HCT116 (cell line): ENCODE results near the gene SUN5. TPM values are rescaled to one million over a fixed set of nuclear protein-coding genes. Genes with fewer than 3 reads are reported as not detected.

ENCODE experiments used
- ATAC-seq: fragments of 200-7000 bp; cut with Tn5 transposase; 2 replicates; pipeline ENCODE4 v1.9.1; 2020; ENCODE audit warnings: mild to moderate bottlenecking, moderate library complexity
- BruUV-seq: library from RNA; stranded (reverse); fragments of 400-500 nt; replicated peaks from 2 replicates; lab custom pipeline; 2021; lab: Mats Ljungman, UMichigan
- CTCF ChIA-PET: fragments of 300-600 bp; sonication (Branson Sonifier 250); formaldehyde crosslinking; loops from one replicate; lab custom pipeline; 2021; ENCODE audit warnings: antibody characterized with exemption; lab: Charles Lee
- POLR2A ChIA-PET: fragments of 300-600, 350-600 bp; sonication (Branson Sonifier 250); formaldehyde crosslinking; loops from one replicate; lab custom pipeline; 2021; ENCODE audit warnings: antibody characterized with exemption; lab: Charles Lee
- RAD21 ChIA-PET, 2 experiments: fragments of 300-600 bp; sonication (Branson Sonifier 250); formaldehyde crosslinking; loops; one replicate each; lab custom pipeline; 2023; ENCODE audit warnings: low total read pairs in 2 of 2; ENCODE audit not compliant: uncharacterized antibody in 2 of 2, unreplicated experiment in 2 of 2, low non-redundant PET in 1 of 2; lab: Charles Lee
- DNase-seq: peaks from one replicate; pipeline ENCODE4 v3.0.0-alpha.2; 2010; ENCODE audit warnings: low read depth, low spot score
- H2AFZ ChIP-seq: fragments of 200-600 bp; shearing (Covaris generic), sonication (generic); 2 replicates; pipeline ENCODE4 v1.6.1; 2017; ENCODE audit warnings: low read depth, mixed run types, mixed read lengths, antibody characterized with exemption, low read length; ENCODE audit not compliant: poor library complexity, severe bottlenecking
- H3K27ac ChIP-seq: 2 replicates; pipeline ENCODE4 v1.5.1; 2012; ENCODE audit warnings: low read depth, low read length
- H3K27me3 ChIP-seq: fragments of 200-600 bp; sonication (generic); 2 replicates; pipeline ENCODE4 v1.6.1; 2016; ENCODE audit warnings: mixed run types, low read length, mixed read lengths; ENCODE audit not compliant: insufficient read depth
- H3K36me3 ChIP-seq, 2 experiments: fragments of 200-500 bp in 1 of 2; fragments of 200-600 bp in 1 of 2; sonication (Bioruptor generic) in 1 of 2; sonication (generic) in 1 of 2; 2 replicates each; pipeline versions ENCODE4 v1.5.1 to v1.6.1; 2014 to 2016; ENCODE audit warnings: low read length in 2 of 2, inconsistent platforms in 1 of 2, mixed read lengths in 1 of 2, mixed run types in 1 of 2; ENCODE audit not compliant: insufficient read depth in 2 of 2, control insufficient read depth in 1 of 2
- H3K4me1 ChIP-seq, 2 experiments: fragments of 200-600 bp in 1 of 2; sonication (generic) in 1 of 2; 2 replicates each; pipeline versions ENCODE4 v1.5.1 to v1.6.1; 2012 to 2017; ENCODE audit warnings: low read length in 2 of 2, inconsistent platforms in 1 of 2, mild to moderate bottlenecking in 1 of 2, mixed read lengths in 1 of 2, mixed run types in 1 of 2, moderate library complexity in 1 of 2; ENCODE audit not compliant: insufficient read depth in 2 of 2, control insufficient read depth in 1 of 2
- H3K4me2 ChIP-seq: fragments of 200-600 bp; sonication (generic); 2 replicates; pipeline ENCODE4 v1.6.1; 2017; ENCODE audit warnings: mixed run types, low read length, mixed read lengths
- H3K4me3 ChIP-seq, 2 experiments: fragments of 200-600 bp in 1 of 2; sonication (generic) in 1 of 2; replicated peaks in 1 of 2; 2 replicates each; pipeline ENCODE4 v1.5.1; 2011 to 2016; ENCODE audit warnings: low read length in 2 of 2, control low read depth in 1 of 2, low read depth in 1 of 2, mild to moderate bottlenecking in 1 of 2, mixed read lengths in 1 of 2, mixed run types in 1 of 2
- H3K79me2 ChIP-seq: fragments of 200-600 bp; sonication (generic); 2 replicates; pipeline ENCODE4 v1.6.1; 2017; ENCODE audit warnings: mild to moderate bottlenecking, mixed run types, low read length, moderate library complexity, mixed read lengths; ENCODE audit not compliant: insufficient read depth
- H3K9ac ChIP-seq: fragments of 200-600 bp; sonication (generic); 2 replicates; pipeline ENCODE4 v1.6.1; 2016; ENCODE audit warnings: low read length, mixed read lengths
- H3K9me2 ChIP-seq: fragments of 200-600 bp; sonication (generic), shearing (Covaris generic); 2 replicates; pipeline ENCODE4 v1.6.1; 2017; ENCODE audit warnings: mixed run types, mild to moderate bottlenecking, moderate library complexity; ENCODE audit not compliant: insufficient read depth
- H3K9me3 ChIP-seq, 2 experiments: fragments of 200-500 bp in 1 of 2; fragments of 200-600 bp in 1 of 2; sonication (Bioruptor generic) in 1 of 2; sonication (generic) in 1 of 2; 2 replicates each; pipeline ENCODE4 v1.6.1; 2014 to 2017; ENCODE audit warnings: low read length in 2 of 2, mixed read lengths in 2 of 2, inconsistent platforms in 1 of 2, low read depth in 1 of 2, mild to moderate bottlenecking in 1 of 2, mixed run types in 1 of 2, moderate library complexity in 1 of 2; ENCODE audit not compliant: control insufficient read depth in 1 of 2, insufficient read depth in 1 of 2
- H4K20me1 ChIP-seq: fragments of 200-600 bp; sonication (generic), shearing (Covaris generic); 2 replicates; pipeline ENCODE4 v1.6.1; 2017; ENCODE audit warnings: mixed run types, mild to moderate bottlenecking, moderate library complexity; ENCODE audit not compliant: insufficient read depth
- CBX3 ChIP-seq: IDR thresholded peaks from 2 replicates; pipeline ENCODE4 v1.6.1; 2012; ENCODE audit warnings: low read depth
- ELF1 ChIP-seq: IDR thresholded peaks from 2 replicates; pipeline ENCODE4 v1.6.1; 2012; ENCODE audit warnings: low read depth, borderline replicate concordance
- EZH2phosphoT487 ChIP-seq: fragments of 200-600 bp; IDR thresholded peaks from 2 replicates; pipeline ENCODE4 v1.6.1; 2018; ENCODE audit warnings: antibody characterized with exemption, borderline replicate concordance
- FOSL1 ChIP-seq: IDR thresholded peaks from 2 replicates; pipeline ENCODE4 v1.6.1; 2012; ENCODE audit warnings: low read depth
- JUND ChIP-seq: IDR thresholded peaks from 2 replicates; pipeline ENCODE4 v1.6.1; 2012
- RAD21 ChIP-seq: IDR thresholded peaks from 2 replicates; pipeline ENCODE4 v1.6.1; 2012; ENCODE audit warnings: low read depth, mild to moderate bottlenecking
- SP1 ChIP-seq: IDR thresholded peaks from 2 replicates; pipeline ENCODE4 v1.6.1; 2012; ENCODE audit warnings: low read depth
- TCF7L2 ChIP-seq: IDR thresholded peaks from 2 replicates; pipeline ENCODE4 v1.7.0; 2011; ENCODE audit warnings: borderline replicate concordance, inconsistent platforms; ENCODE audit not compliant: insufficient read depth, insufficient read length; ENCODE audit errors: extremely low read depth
- YY1 ChIP-seq: IDR thresholded peaks from 2 replicates; pipeline ENCODE4 v1.6.1; 2011; ENCODE audit warnings: low read length, low read depth, moderate library complexity, mild to moderate bottlenecking; ENCODE audit not compliant: insufficient replicate concordance; ENCODE audit errors: extremely low read depth
- ZFX ChIP-seq: fragments of 450-650 bp; IDR thresholded peaks from 2 replicates; pipeline ENCODE4 v1.6.1; 2017
- ZNF274 ChIP-seq: fragments of 200-500 bp; sonication (Bioruptor generic); IDR thresholded peaks from 2 replicates; pipeline ENCODE4 v1.6.1; 2014; ENCODE audit warnings: mild to moderate bottlenecking, low read depth, low read length, inconsistent platforms
- intact Hi-C: fragments of 100-400 bp; cut with micrococcal nuclease; formaldehyde crosslinking; loops from 2 replicates; pipeline ENCODE4 v1.10.0; 2022
- total RNA-seq: library from RNA; stranded (reverse); gene quantifications from one replicate; pipeline ENCODE4 v1.2.1, GENCODE V29; 2021; ENCODE audit not compliant: unreplicated experiment
- TF ChIP-seq, protein P1 (sequence below): IDR thresholded peaks from 2 replicates; pipeline ENCODE4 v1.6.1; 2011; ENCODE audit warnings: mild to moderate bottlenecking, low read length, moderate library complexity; ENCODE audit not compliant: insufficient replicate concordance; ENCODE audit errors: extremely low read depth
- TF ChIP-seq, protein P2 (sequence below): IDR thresholded peaks from 2 replicates; pipeline ENCODE4 v1.6.1; 2012; ENCODE audit warnings: low read depth
- TF ChIP-seq, protein P3 (sequence below): IDR thresholded peaks from 2 replicates; pipeline ENCODE4 v1.6.1; 2012
- TF ChIP-seq, protein P4 (sequence below), 3 experiments: fragments of 200-600 bp in 1 of 3; sonication (generic) in 1 of 3; IDR thresholded peaks in 2 of 3; conservative IDR thresholded peaks in 1 of 3; 2 replicates each; pipeline ENCODE4 v1.5.1; 2012 to 2017; ENCODE audit warnings: low read depth in 2 of 3, low read length in 2 of 3, antibody characterized with exemption in 1 of 3, borderline replicate concordance in 1 of 3, control low read depth in 1 of 3, mild to moderate bottlenecking in 1 of 3, mixed read lengths in 1 of 3, mixed run types in 1 of 3, moderate library complexity in 1 of 3; ENCODE audit not compliant: insufficient read depth in 1 of 3
- TF ChIP-seq, protein P5 (sequence below): IDR thresholded peaks from 2 replicates; pipeline ENCODE4 v1.6.1; 2012

SUN5 gene
- total RNA-seq, 1 experiment from 2014 or later = not detected

DNA sequence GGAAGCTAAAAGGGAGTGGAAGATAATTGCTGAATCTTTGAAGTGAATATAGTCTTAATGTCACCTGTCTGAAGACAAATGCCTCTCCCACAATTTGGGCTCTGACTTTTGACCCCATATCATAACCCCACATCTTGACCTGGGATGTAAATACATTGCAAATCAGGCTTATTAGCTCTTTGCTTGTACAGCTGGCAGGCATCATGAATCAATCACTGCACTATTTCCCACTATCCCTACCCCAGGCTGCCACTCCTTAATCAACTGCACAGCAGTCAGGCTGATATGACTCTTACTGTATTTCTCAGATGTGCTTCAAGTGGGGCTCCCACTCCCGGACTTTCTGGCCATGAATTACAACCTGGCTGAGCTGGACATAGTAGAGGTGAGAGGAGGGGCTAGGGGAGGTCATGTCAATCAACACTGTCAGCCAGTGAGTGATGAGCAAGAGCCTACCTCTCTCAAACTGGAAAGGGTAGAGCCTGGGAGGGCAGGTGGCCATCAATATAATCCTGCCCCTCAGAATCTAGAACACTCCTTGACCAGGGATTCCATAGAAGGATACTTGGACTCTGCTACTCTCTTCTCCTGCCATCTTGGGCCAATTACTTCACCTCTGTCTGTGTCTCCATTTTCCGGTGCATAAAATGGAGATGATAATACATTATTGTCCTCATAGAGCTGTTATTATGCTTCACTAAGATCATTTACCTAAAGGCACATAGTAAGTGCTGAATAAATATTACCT lies 38.9 kb upstream of the SUN5 start:
- H4K20me1 ChIP-seq = no peaks in the 10 kb centered on the region

More for the DNA sequence above, 38.9 kb upstream of the SUN5 start:
- ChIA-PET POLR2A (no interaction called here), CTCF (no interaction called here), RAD21 (no interaction called here)
- Histone ChIP-seq H3K4me2 (no peak overlapping the region), H3K9me2 (no peaks in the 10 kb centered on the region), H3K4me1 (no peaks in the 10 kb centered on the region), H3K36me3 (no peaks in the 10 kb centered on the region), H3K9me3 (peaks cover 0 to 5% of the 10 kb centered on the region in 2 experiments; a peak in 1 of 4 replicates), H3K79me2 (no peaks in the 10 kb centered on the region), H2AFZ (no peak overlapping the region), H3K27me3 (peaks cover 15% of the 10 kb centered on the region; the same call in 1 of the 2 replicates), H3K27ac (no peak overlapping the region), H3K4me3 (no peak overlapping the region), H3K9ac (no peak overlapping the region)
- DNase-seq = no peak
- ATAC-seq = no peak
- no TSS peak for BruUV-seq
- TF ChIP-seq EZH2phosphoT487 = no peak
- TF ChIP-seq, protein P1, sequence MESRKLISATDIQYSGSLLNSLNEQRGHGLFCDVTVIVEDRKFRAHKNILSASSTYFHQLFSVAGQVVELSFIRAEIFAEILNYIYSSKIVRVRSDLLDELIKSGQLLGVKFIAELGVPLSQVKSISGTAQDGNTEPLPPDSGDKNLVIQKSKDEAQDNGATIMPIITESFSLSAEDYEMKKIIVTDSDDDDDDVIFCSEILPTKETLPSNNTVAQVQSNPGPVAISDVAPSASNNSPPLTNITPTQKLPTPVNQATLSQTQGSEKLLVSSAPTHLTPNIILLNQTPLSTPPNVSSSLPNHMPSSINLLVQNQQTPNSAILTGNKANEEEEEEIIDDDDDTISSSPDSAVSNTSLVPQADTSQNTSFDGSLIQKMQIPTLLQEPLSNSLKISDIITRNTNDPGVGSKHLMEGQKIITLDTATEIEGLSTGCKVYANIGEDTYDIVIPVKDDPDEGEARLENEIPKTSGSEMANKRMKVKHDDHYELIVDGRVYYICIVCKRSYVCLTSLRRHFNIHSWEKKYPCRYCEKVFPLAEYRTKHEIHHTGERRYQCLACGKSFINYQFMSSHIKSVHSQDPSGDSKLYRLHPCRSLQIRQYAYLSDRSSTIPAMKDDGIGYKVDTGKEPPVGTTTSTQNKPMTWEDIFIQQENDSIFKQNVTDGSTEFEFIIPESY = no peak
- TF ChIP-seq, protein P2, sequence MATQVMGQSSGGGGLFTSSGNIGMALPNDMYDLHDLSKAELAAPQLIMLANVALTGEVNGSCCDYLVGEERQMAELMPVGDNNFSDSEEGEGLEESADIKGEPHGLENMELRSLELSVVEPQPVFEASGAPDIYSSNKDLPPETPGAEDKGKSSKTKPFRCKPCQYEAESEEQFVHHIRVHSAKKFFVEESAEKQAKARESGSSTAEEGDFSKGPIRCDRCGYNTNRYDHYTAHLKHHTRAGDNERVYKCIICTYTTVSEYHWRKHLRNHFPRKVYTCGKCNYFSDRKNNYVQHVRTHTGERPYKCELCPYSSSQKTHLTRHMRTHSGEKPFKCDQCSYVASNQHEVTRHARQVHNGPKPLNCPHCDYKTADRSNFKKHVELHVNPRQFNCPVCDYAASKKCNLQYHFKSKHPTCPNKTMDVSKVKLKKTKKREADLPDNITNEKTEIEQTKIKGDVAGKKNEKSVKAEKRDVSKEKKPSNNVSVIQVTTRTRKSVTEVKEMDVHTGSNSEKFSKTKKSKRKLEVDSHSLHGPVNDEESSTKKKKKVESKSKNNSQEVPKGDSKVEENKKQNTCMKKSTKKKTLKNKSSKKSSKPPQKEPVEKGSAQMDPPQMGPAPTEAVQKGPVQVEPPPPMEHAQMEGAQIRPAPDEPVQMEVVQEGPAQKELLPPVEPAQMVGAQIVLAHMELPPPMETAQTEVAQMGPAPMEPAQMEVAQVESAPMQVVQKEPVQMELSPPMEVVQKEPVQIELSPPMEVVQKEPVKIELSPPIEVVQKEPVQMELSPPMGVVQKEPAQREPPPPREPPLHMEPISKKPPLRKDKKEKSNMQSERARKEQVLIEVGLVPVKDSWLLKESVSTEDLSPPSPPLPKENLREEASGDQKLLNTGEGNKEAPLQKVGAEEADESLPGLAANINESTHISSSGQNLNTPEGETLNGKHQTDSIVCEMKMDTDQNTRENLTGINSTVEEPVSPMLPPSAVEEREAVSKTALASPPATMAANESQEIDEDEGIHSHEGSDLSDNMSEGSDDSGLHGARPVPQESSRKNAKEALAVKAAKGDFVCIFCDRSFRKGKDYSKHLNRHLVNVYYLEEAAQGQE = no peak
- TF ChIP-seq FOSL1 = no peak
- TF ChIP-seq RAD21 = no peak
- no peak for TF ChIP-seq ZFX
- TF ChIP-seq YY1 = no peak
- TF ChIP-seq JUND = no peak
- no peak for TF ChIP-seq ZNF274
- no peak for TF ChIP-seq TCF7L2
- no peak for TF ChIP-seq CBX3
- no peak for TF ChIP-seq SP1
- TF ChIP-seq ELF1 = no peak
- TF ChIP-seq, protein P3, sequence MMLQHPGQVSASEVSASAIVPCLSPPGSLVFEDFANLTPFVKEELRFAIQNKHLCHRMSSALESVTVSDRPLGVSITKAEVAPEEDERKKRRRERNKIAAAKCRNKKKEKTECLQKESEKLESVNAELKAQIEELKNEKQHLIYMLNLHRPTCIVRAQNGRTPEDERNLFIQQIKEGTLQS = no peak
- TF ChIP-seq, protein P4, sequence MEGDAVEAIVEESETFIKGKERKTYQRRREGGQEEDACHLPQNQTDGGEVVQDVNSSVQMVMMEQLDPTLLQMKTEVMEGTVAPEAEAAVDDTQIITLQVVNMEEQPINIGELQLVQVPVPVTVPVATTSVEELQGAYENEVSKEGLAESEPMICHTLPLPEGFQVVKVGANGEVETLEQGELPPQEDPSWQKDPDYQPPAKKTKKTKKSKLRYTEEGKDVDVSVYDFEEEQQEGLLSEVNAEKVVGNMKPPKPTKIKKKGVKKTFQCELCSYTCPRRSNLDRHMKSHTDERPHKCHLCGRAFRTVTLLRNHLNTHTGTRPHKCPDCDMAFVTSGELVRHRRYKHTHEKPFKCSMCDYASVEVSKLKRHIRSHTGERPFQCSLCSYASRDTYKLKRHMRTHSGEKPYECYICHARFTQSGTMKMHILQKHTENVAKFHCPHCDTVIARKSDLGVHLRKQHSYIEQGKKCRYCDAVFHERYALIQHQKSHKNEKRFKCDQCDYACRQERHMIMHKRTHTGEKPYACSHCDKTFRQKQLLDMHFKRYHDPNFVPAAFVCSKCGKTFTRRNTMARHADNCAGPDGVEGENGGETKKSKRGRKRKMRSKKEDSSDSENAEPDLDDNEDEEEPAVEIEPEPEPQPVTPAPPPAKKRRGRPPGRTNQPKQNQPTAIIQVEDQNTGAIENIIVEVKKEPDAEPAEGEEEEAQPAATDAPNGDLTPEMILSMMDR (IDR thresholded peaks at IDR 0.05 in 2 of 3, conservative IDR thresholded peaks at IDR 0.05 in 1 of 3; ENCODE audit: borderline replicate concordance in 1 of 3, insufficient read depth in 1 of 3, low read depth in 2 of 3, low read length in 2 of 3) = no peak
- TF ChIP-seq, protein P5, sequence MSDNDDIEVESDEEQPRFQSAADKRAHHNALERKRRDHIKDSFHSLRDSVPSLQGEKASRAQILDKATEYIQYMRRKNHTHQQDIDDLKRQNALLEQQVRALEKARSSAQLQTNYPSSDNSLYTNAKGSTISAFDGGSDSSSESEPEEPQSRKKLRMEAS = no peak
- intact Hi-C loops = no loop called here
